HG02938 (cell line): ENCODE data around the gene SH3RF2.

Source experiments
- ATAC-seq: cut with Tn5 transposase; IDR thresholded peaks from one replicate; pipeline ENCODE4 v1.9.1; 2021; ENCODE audit warnings: mild to moderate bottlenecking, moderate library complexity; ENCODE audit not compliant: unreplicated experiment

SH3RF2 gene

GRCh38 chr5:145921211-145921610 is 15.2 kb upstream of the SH3RF2 start:
- no peak for ATAC-seq

DNA sequence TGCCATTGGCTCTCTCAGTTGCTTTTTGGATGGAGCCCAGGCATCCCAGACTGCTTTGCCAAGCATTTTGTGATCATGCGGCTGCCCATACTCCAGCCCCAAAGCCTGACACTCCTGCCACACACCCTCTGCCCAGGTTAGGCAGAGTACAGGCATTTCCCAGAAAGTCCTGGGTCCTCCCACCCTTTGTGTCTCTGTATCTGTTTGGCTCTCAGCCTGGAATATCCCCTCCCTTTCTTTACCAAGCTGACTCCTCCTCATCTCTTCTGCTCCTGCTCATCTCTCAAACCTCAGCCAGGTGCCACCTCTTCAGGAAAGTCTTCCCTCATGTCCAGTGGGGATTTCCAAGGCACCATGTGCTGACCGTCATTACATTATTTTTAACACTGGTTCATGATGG is 14.3 kb upstream of the SH3RF2 start:
- no peak for ATAC-seq

GRCh38 chr5:145923405-145923804 is 13.0 kb upstream of the SH3RF2 start:
- ATAC-seq: no peak

DNA sequence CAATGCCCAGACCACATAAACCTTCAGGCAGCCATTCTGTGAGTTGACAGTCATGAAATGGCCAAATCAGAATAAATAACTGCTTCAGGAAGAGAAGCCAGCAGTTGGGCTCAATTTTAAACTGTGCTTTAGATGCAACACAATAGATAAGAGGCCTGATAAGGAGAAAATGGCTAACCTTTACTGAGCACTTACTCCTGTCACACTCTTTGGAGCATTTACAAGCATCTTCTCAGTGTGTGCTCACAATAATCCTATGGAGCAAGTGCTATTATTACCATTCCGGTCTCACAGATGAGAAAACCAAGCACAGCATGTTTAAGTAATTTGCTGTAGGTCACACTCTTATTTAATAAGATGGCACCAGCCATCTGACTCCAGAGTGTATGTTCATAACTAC is 11.5 kb upstream of the SH3RF2 start:
- ATAC-seq: no peak

- ATAC-seq: no peak
Observed at GRCh38 chr5:145925353-145925752, 11.0 kb upstream of the SH3RF2 start.

- no peak for ATAC-seq
Observed at GRCh38 chr5:145925803-145926202, 10.6 kb upstream of the SH3RF2 start.

GRCh38 chr5:145931718-145932117 is 4.7 kb upstream of the SH3RF2 start:
- ATAC-seq: no peak

GRCh38 chr5:145934276-145934675 is 2.1 kb upstream of the SH3RF2 start:
- no peak for ATAC-seq

DNA sequence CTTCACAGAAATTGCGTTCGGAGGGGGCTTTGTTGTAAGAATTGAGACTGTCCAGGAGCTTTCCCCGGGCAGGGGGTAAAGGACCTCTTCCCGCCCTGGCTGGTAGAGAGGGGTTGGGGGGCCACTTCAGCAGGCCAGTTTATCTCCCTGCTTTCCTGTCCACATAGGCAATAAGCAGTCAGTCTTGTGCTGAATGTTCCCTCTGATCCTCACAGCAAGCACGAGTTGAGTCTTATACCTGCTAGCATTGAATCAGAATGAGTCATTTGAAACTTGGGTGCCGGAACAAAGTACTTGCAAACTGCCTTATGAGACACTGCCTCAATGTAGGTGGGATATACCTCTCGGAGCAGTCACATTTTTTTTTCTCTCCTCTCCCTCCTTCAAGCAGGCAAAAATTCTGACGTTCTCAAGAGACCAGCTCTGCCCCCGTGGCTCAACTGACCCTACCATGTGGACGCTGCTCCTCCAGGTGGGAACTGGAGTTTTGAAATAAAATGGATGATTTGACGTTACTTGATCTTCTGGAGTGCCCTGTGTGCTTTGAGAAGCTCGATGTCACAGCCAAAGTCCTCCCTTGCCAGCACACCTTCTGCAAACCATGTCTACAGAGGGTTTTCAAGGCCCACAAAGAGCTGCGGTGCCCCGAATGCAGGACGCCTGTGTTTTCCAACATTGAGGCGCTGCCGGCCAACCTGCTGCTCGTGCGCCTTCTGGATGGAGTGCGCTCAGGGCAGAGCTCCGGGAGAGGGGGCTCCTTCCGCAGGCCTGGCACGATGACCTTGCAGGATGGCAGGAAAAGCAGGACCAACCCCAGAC is 1.3 kb downstream of the SH3RF2 start:
- ATAC-seq: no peak

GRCh38 chr5:145938776-145939539 is 2.6 kb downstream of the SH3RF2 start:
- ATAC-seq: no peak

DNA sequence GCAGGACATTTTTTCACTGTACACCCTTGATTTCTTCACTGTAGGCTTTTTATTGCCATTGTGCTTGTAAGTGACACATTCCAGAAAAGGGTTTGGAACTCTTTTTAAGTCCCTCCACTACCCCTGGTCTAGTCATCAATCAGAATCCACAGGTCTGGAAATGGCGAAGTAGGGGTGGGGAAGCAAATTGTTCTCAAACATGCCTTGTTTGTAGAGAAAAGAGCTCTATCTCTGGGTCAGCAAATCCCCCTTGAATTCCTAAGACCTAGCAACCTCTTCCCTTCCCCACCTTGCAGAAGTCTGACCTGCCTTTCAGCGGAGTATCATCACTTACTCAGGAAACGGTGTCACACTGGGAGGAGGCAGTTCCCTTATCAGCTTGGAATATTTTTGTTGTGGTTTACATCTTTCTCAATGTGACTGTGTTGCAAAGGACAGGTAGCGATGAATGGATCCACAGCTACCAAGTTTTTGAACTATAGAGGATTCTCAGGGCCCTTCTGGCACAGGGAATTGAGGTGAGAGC is 3.2 kb downstream of the SH3RF2 start:
- ATAC-seq: no peak

- ATAC-seq: no peak
Observed at GRCh38 chr5:145941096-145941447, 4.7 kb downstream of the SH3RF2 start.

DNA sequence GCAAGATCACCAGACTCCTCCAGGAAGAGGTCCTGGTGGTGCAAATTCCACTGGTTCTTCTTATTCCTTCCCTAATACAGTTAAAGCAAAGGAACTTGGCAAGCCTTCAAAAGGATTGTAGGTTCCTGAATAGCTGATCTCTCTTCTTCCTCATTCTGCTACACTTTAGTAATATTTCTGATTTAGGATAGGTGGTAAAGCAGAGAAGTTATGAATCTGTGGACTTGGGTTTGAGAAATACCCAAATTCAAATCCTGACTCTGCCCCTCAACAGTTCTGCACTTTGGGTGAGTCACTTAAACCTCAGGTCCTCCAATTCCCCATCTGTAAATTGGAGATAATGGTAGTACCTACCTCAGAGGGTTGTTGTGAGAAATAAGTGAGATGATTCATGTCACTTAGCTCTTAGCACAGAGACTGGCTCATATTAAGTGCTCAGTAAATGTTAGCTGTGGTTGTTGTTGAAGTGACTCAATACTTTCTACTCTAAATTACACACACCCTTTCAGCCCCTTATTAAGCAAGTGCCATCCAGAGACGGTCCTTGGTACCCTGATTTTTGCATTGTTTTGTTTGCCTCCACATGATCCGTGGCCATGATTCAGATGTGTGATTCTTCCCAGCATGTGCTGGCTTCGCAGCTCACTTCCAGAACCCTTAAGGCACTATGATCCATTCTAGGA is 5.2 kb downstream of the SH3RF2 start:
- ATAC-seq: no peak

DNA sequence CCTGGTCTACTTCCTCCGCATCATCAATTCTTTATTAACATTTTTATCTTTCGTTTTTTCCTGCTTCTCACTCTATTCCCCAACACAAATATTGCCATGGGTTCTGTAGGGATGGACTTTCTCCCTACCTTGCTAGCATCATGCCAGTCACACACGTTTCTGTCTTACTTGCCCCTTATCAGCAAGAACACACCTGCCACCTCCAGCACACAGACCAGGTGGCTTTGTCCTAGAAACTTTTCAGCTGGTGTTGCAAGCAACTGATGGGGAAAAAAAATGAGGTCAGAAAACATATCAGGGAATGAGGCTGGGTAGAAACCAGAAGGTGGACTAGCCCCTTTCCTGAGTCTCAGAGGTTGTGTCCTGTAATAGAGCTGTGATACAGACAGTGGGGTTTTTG is 5.8 kb downstream of the SH3RF2 start:
- no peak for ATAC-seq

DNA sequence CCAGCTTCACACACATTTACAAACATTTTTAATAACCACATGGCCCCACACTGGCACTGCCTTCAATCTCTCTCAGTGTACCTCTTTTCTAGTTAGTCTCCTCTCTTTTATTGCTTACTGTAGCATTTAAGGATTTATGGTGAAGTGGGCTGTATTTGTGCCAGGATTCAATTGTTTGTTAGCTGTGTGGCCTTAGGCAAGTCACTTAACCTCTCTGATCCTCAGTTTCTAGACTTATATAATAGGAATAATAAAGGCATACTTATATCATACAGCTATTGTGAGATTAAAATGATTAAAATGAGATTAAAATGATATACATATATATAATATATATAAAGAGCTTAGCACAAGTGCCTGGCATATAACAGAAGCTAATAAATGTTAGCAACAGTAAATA is 6.4 kb downstream of the SH3RF2 start:
- ATAC-seq: no peak

- no peak for ATAC-seq
Observed at GRCh38 chr5:145943674-145944121, 7.3 kb downstream of the SH3RF2 start.

GRCh38 chr5:145944328-145944727 is 8.0 kb downstream of the SH3RF2 start:
- no peak for ATAC-seq

GRCh38 chr5:145945620-145946111 is 9.3 kb downstream of the SH3RF2 start:
- no peak for ATAC-seq

- ATAC-seq: peak; percentile 88
Observed at GRCh38 chr5:145946112-145946861, 9.9 kb downstream of the SH3RF2 start.

- no peak for ATAC-seq
Observed at GRCh38 chr5:145947581-145947980, 11.2 kb downstream of the SH3RF2 start.

DNA sequence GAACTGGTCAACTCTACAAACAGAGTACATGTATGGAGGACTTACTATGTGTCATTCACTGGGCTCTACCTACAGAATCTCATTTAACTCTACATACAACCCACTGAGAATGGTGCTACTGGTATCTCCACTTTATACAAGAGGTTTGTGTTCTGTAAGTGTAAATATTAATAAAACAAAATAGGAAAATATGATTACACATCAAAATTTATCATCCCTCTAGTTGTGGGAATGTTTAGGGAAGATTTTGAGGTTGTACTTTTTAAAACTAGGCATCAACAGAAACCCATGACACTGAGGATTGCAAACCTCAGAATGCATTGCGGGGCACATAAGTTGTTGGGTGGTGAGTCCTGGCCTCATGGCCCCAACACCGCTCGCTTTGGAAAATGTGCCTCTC is 11.7 kb downstream of the SH3RF2 start:
- no peak for ATAC-seq
